Measurements from ENCODE around the gene DDX17. TPM values are rescaled to one million over a fixed set of nuclear protein-coding genes. Genes with fewer than 3 reads are reported as not detected.

Gene DDX17
- total RNA-seq, 1 experiment from 2014 or later: 529 TPM

GRCh38 chr22:38453996-38454352 is 52.1 kb downstream of the DDX17 start:
- Histone ChIP-seq H4K91ac (ENCODE audit: insufficient read length, low read depth, low read length) (no peak overlapping the region), H3K4me2 (ENCODE audit: insufficient read depth, insufficient read length, low read length) (peak overlapping the region; percentile 48), H3K18ac (ENCODE audit: insufficient read length, low read depth, low read length) (no peak overlapping the region), H3K79me2 (ENCODE audit: insufficient read depth, low read length) (no peaks in the 10 kb centered on the region), H3K23ac (ENCODE audit: insufficient read length, low read depth, low read length) (no peak overlapping the region), H3K4ac (ENCODE audit: low read depth, low read length) (no peak overlapping the region), H3K23me2 (ENCODE audit: insufficient read length, low read depth, low read length, poor library complexity, severe bottlenecking) (peaks cover 12% of the 10 kb centered on the region), H3K4me1 (ENCODE audit: insufficient read depth, low read length) (peaks cover 3% of the 10 kb centered on the region; the same call in 1 of the 2 replicates), H2AFZ (ENCODE audit: low read length) (no peak overlapping the region), H4K5ac (ENCODE audit: insufficient read length, low read depth, low read length) (no peak overlapping the region), H3K27me3 (ENCODE audit: insufficient read depth, low read length) (peaks cover 19% of the 10 kb centered on the region), H2BK5ac (ENCODE audit: insufficient read length, low read length) (no peak overlapping the region), H3T11ph (ENCODE audit: low read length) (no peak overlapping the region), H2BK120ac (ENCODE audit: low read depth, low read length, poor library complexity, severe bottlenecking) (no peak overlapping the region), H2BK12ac (ENCODE audit: insufficient read length, low read depth, low read length) (no peak overlapping the region), H4K20me1 (ENCODE audit: control insufficient read depth, insufficient read depth, insufficient read length) (peaks cover 4% of the 10 kb centered on the region), H3K56ac (ENCODE audit: insufficient read length, low read depth, low read length) (no peak overlapping the region), H2AK5ac (ENCODE audit: insufficient read length, low read length) (no peak overlapping the region), H3K9me3 (ENCODE audit: control insufficient read depth, low read depth, low read length) (no peaks in the 10 kb centered on the region), H2BK20ac (ENCODE audit: low read depth, low read length, poor library complexity, severe bottlenecking) (no peak overlapping the region), H4K8ac (replicated peaks; ENCODE audit: insufficient read length, low read depth, low read length) (no peak overlapping the region), H3K14ac (ENCODE audit: insufficient read depth, low read length) (no peak overlapping the region), H3K27ac (ENCODE audit: insufficient read length, low read depth, low read length) (no peak overlapping the region), H3K9ac (ENCODE audit: extremely low read depth, insufficient read length, low read length) (no peak overlapping the region), H3K79me1 (ENCODE audit: insufficient read depth, low read depth, low read length, poor library complexity, severe bottlenecking) (no peaks in the 10 kb centered on the region), H2BK15ac (ENCODE audit: low read depth, low read length) (no peak overlapping the region)
- no CpG with 5 or more reads among the region's 3 CpGs for WGBS (ENCODE audit: extremely low coverage, insufficient read length, low lambda C conversion rate)
- peaks cover 88% of the 10 kb centered on the region for H3K27me3 Mint-ChIP-seq (ENCODE audit: low read depth)
- TF ChIP-seq CTCF (conservative IDR thresholded peaks at IDR 0.05): no peak
- H3K4me3 Mint-ChIP-seq: peak overlapping the region; percentile 67 to 89; a peak in 4 of 5 replicates
- DNase-seq: no peak
- no peak overlapping the region for H3K27ac Mint-ChIP-seq
- peaks cover 29 to 49% of the 10 kb centered on the region in 2 experiments for H3K4me1 Mint-ChIP-seq
- no peaks in the 10 kb centered on the region; a peak in 2 of 7 replicates for H3K36me3 Mint-ChIP-seq (ENCODE audit: insufficient read depth in 1 of 3, low read depth in 3 of 3)
- no peaks in the 10 kb centered on the region; a peak in 1 of 5 replicates for H3K9me3 Mint-ChIP-seq
